ENCODE data around the gene SNX5. TPM values are rescaled to one million over a fixed set of nuclear protein-coding genes. Genes with fewer than 3 reads are reported as not detected.
A peak's percentile ranks its signal among the peaks of the same experiment; 100 is the strongest.

The SNX5 gene
- total RNA-seq, 2 donors from 2014 or later = 46.7 to 48.2 TPM

GRCh38 chr20:17946572-17947473, 21.8 kb downstream of the SNX5 start:
- DNase-seq (no peak), ATAC-seq (no peak)
- intact Hi-C loops (cut with DNase I) = no loop called here

- ATAC-seq (no peak), DNase-seq (no peak)
- intact Hi-C loops (cut with DNase I) = no loop called here
Observed at GRCh38 chr20:17946040-17946439, 22.6 kb downstream of the SNX5 start.

- ATAC-seq (no peak), DNase-seq (no peak)
- intact Hi-C loops (cut with DNase I) = no loop called here
Observed at GRCh38 chr20:17944854-17945474, 23.6 kb downstream of the SNX5 start.

GRCh38 chr20:17943343-17943742, 25.3 kb downstream of the SNX5 start:
- intact Hi-C loops (cut with DNase I) = no loop called here
- DNase-seq (no peak), ATAC-seq (no peak)

- ATAC-seq (no peak), DNase-seq (no peak)
- intact Hi-C loops (cut with DNase I) = no loop called here
Observed at GRCh38 chr20:17941826-17942196, 26.8 kb downstream of the SNX5 start.

GRCh38 chr20:17941087-17941825, 27.3 kb downstream of the SNX5 start:
- DNase-seq (no peak), ATAC-seq (no peak)
- intact Hi-C loops (cut with DNase I) = no loop called here

- DNase-seq (no peak), ATAC-seq (no peak)
- intact Hi-C loops (cut with DNase I) = no loop called here
Observed at GRCh38 chr20:17940224-17940971, 28.2 kb downstream of the SNX5 start.

GRCh38 chr20:17939622-17940223, 28.9 kb downstream of the SNX5 start:
- DNase-seq (no peak), ATAC-seq (no peak)
- intact Hi-C loops (cut with DNase I) = loop anchor here in 1 of 2 donors (2.0 kb wide), 1 partner anchor 437 kb away; no protein-coding TSS in a partner anchor

- DNase-seq (peak; percentile 73), ATAC-seq (peak; percentile 58 to 81)
- intact Hi-C loops (cut with DNase I) = loop anchor here in 1 of 2 donors (2.0 kb wide), 1 partner anchor 436 kb away; no protein-coding TSS in a partner anchor
Observed at GRCh38 chr20:17938871-17939619, 29.5 kb downstream of the SNX5 start.

- ATAC-seq = peak; percentile 64 to 74
Observed at GRCh38 chr20:17936761-17937732, 31.5 kb downstream of the SNX5 start.

GRCh38 chr20:17936286-17936760, 32.3 kb downstream of the SNX5 start:
- DNase-seq (no peak), ATAC-seq (peak in 1 of 2 donors; percentile 9)
- intact Hi-C loops (cut with DNase I) = no loop called here

More at GRCh38 chr20:17936761-17937732, 31.5 kb downstream of the SNX5 start:
- DNase-seq = peak; percentile 69
- intact Hi-C loops (cut with DNase I) = no loop called here

GRCh38 chr20:17935761-17936160, 32.8 kb downstream of the SNX5 start:
- intact Hi-C loops (cut with DNase I) = no loop called here
- DNase-seq (no peak), ATAC-seq (no peak)

GRCh38 chr20:17935186-17935585, 33.4 kb downstream of the SNX5 start:
- intact Hi-C loops (cut with DNase I) = no loop called here
- ATAC-seq = no peak

GRCh38 chr20:17934141-17934862, 34.3 kb downstream of the SNX5 start:
- DNase-seq = no peak
- intact Hi-C loops (cut with DNase I) = no loop called here
- no peak for ATAC-seq

More at GRCh38 chr20:17935186-17935585, 33.4 kb downstream of the SNX5 start:
- DNase-seq = no peak

- DNase-seq (no peak), ATAC-seq (no peak)
- intact Hi-C loops (cut with DNase I) = no loop called here
Observed at GRCh38 chr20:17933711-17934110, 34.9 kb downstream of the SNX5 start.

- ATAC-seq (no peak), DNase-seq (no peak)
- intact Hi-C loops (cut with DNase I) = no loop called here
Observed at GRCh38 chr20:17933121-17933520, 35.5 kb downstream of the SNX5 start.
